ENCODE results near the gene FES. TPM values are rescaled to one million over a fixed set of nuclear protein-coding genes. Genes with fewer than 3 reads are reported as not detected.
A peak's percentile ranks its signal among the peaks of the same experiment; 100 is the strongest.

The FES gene
- total and polyA plus RNA-seq, 2 of the 13 experiments (the other 11 are each of a cell fraction or from before 2014, with no cell fraction given): 4.0 to 9.5 TPM

DNA sequence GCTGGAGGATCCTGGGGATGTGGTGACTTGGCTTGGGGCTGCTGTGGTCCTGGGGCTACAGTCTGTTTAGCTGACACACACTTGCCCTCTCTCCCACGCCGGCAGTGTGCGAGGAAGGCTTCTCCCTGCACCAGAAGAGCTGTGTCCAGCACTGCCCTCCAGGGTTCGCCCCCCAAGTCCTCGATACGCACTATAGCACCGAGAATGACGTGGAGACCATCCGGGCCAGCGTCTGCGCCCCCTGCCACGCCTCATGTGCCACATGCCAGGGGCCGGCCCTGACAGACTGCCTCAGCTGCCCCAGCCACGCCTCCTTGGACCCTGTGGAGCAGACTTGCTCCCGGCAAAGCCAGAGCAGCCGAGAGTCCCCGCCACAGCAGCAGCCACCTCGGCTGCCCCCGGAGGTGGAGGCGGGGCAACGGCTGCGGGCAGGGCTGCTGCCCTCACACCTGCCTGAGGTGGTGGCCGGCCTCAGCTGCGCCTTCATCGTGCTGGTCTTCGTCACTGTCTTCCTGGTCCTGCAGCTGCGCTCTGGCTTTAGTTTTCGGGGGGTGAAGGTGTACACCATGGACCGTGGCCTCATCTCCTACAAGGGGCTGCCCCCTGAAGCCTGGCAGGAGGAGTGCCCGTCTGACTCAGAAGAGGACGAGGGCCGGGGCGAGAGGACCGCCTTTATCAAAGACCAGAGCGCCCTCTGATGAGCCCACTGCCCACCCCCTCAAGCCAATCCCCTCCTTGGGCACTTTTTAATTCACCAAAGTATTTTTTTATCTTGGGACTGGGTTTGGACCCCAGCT lies 2.9 kb upstream of the FES start:
- POLR2A ChIA-PET: interaction anchor here (1.8 kb wide), 1 partner anchor 22 kb away, joined by 6 read pairs; no protein-coding TSS in a partner anchor
- Histone ChIP-seq H3K36me3 (replicated peaks in 1 of 2; ENCODE audit: control insufficient read depth in 1 of 2, insufficient read depth in 2 of 2, low read length in 2 of 2) (peaks cover 6 to 32% of the 10 kb centered on the region in 2 experiments; a peak in 4 of 5 replicates), H3K27ac (ENCODE audit: extremely low read length, insufficient read depth, low read length) (no peak overlapping the region), H3K4me1 (ENCODE audit: insufficient read depth, low read length) (peaks cover 33% of the 10 kb centered on the region), H3K27me3 (ENCODE audit: control insufficient read depth in 1 of 2, insufficient read depth in 2 of 2, low read length in 2 of 2) (no peaks in the 10 kb centered on the region), H3K79me2 (ENCODE audit: insufficient read depth, low read length) (no peaks in the 10 kb centered on the region), H3K4me2 (ENCODE audit: low read depth, low read length) (no peak overlapping the region), H3K9ac (ENCODE audit: insufficient read depth, low read depth, low read length) (no peak overlapping the region), H4K20me1 (ENCODE audit: insufficient read depth, low read length) (0 out of 2 replicates have a peak, but pooled peaks cover 5% of the 10 kb centered on the region), H2AFZ (ENCODE audit: low read length) (no peak overlapping the region), H3K4me3 (replicated peaks in 1 of 3; ENCODE audit: insufficient read depth in 1 of 3, low read depth in 2 of 3, low read length in 3 of 3) (no peak overlapping the region), H3K9me3 (ENCODE audit: low read length) (no peaks in the 10 kb centered on the region)
- ATAC-seq: no peak
- no TSS peak for BruUV-seq (replicated peaks)
- TF ChIP-seq RBFOX2 (IDR thresholded peaks at IDR 0.05; ENCODE audit: low read depth, low read length): 0 out of 2 replicates have a peak, but pooled peaks have one; percentile 21
- TF ChIP-seq ZNF354B (CRISPR knock-in tag; IDR thresholded peaks at IDR 0.05): no peak
- no peak for TF ChIP-seq ZC3H13 (CRISPR knock-in tag; IDR thresholded peaks at IDR 0.05)
- TF ChIP-seq IKZF5 (CRISPR knock-in tag; IDR thresholded peaks at IDR 0.05): no peak
- TF ChIP-seq, protein P1, sequence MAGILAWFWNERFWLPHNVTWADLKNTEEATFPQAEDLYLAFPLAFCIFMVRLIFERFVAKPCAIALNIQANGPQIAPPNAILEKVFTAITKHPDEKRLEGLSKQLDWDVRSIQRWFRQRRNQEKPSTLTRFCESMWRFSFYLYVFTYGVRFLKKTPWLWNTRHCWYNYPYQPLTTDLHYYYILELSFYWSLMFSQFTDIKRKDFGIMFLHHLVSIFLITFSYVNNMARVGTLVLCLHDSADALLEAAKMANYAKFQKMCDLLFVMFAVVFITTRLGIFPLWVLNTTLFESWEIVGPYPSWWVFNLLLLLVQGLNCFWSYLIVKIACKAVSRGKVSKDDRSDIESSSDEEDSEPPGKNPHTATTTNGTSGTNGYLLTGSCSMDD (CRISPR knock-in tag; IDR thresholded peaks at IDR 0.05): no peak
- no peak for TF ChIP-seq STAT5B (CRISPR knock-in tag; IDR thresholded peaks at IDR 0.05)
- TF ChIP-seq XBP1 (CRISPR knock-in tag; IDR thresholded peaks at IDR 0.05): no peak
- in situ Hi-C loops (cut with HindIII; ENCODE audit: extremely low pct_ligation_motif_present, low pct_unique_long_range_greater_than_20kb): no loop called here
- DNase-seq (ENCODE audit: low spot score): no peak
- no peak for FAIRE-seq
- WGBS (ENCODE audit: low lambda C conversion rate): 88% methylated on average over 25 of the region's 35 CpGs
- CTCF ChIA-PET (ENCODE audit: low intra/inter-chr PET ratio, low total read pairs): no interaction called here
- intact Hi-C loops (cut with micrococcal nuclease; ENCODE audit: unreplicated experiment): no loop called here

Data from HepG2 (cell line).